ENCODE measurements around the gene ADGRV1. TPM values are rescaled to one million over a fixed set of nuclear protein-coding genes. Genes with fewer than 3 reads are reported as not detected.

The ADGRV1 gene
- total and polyA plus RNA-seq, 12 donors = 129 to 2,577 (median 695) TPM

DNA sequence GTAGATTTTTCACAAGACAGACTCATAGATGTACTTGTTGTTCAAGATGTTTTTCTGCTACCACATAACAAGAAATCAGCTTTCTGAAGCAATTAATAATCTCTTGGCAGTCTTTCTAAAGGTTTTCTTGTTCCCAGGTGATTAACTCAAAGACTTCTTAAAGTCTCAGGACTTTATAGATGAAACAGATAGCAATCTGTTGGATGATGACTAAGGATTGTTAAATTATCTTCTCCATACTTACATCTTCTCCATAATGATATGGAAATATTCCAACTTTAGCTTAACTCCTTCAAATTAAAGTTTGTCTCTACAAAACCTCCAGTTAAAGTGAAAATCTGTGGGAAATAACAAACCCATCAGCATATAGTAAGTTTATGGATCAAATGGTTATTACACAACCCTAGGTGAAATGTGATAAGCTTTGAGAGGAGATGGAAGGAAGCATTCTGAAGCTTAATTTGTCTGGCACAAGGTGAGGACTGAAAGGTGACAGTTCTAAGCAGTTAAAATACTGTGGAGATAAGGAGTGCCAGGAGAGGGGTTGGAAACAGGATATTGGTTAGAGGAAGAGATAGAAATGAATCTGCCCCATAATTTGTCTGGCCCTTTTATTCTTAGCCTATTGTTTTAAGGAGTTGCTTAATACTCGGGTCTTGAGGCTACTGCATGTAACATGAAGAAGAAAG lies 326.7 kb downstream of the ADGRV1 start:
- TF ChIP-seq POLR2A (IDR thresholded peaks at IDR 0.05) = no peak
- TF ChIP-seq, protein P1, sequence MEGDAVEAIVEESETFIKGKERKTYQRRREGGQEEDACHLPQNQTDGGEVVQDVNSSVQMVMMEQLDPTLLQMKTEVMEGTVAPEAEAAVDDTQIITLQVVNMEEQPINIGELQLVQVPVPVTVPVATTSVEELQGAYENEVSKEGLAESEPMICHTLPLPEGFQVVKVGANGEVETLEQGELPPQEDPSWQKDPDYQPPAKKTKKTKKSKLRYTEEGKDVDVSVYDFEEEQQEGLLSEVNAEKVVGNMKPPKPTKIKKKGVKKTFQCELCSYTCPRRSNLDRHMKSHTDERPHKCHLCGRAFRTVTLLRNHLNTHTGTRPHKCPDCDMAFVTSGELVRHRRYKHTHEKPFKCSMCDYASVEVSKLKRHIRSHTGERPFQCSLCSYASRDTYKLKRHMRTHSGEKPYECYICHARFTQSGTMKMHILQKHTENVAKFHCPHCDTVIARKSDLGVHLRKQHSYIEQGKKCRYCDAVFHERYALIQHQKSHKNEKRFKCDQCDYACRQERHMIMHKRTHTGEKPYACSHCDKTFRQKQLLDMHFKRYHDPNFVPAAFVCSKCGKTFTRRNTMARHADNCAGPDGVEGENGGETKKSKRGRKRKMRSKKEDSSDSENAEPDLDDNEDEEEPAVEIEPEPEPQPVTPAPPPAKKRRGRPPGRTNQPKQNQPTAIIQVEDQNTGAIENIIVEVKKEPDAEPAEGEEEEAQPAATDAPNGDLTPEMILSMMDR (IDR thresholded peaks at IDR 0.05) = no peak

DNA sequence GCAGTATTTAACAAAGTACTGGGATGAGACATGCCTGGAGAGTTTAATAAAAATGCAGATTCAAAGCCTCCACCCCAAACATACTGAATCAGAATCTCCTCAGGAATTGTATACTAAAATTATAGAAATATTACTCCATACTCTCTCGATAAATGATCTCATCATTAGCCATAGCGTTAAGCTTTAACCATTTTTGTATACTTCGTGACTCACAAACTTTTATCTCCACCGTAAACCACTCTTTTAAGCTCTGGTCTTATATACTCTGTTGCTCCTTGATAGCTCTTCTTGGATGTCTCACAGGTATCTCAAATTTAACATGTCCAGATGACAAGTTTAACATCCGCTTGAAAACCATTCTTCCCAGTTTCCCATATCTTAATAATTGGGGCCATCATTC lies 327.8 kb downstream of the ADGRV1 start:
- no peak for DNase-seq
- TF ChIP-seq, protein P1 (IDR thresholded peaks at IDR 0.05) = no peak
- Histone ChIP-seq H3K27me3 (no peaks in the 10 kb centered on the region), H3K36me3 (replicated peaks in 1 of 2) (no peaks in the 10 kb centered on the region), H3K27ac (no peak overlapping the region), H3K4me1 (replicated peaks in 1 of 2) (no peaks in the 10 kb centered on the region), H3K4me3 (no peak overlapping the region), H3K9me3 (replicated peaks in 1 of 3) (no peaks in the 10 kb centered on the region)
- intact Hi-C loops (cut with DNase I) = no loop called here
- WGBS, 4 donors = 93 to 97% (median 96%) methylated on average over 5 of the region's 5 CpGs

More for the DNA sequence above, 326.7 kb downstream of the ADGRV1 start:
- H3K4me1 ChIP-seq (replicated peaks in 1 of 2) = no peaks in the 10 kb centered on the region
- no peak overlapping the region for H3K4me3 ChIP-seq
- no peak for DNase-seq
- H3K27me3 ChIP-seq = no peaks in the 10 kb centered on the region
- intact Hi-C loops (cut with DNase I) = no loop called here
- 53 to 89% (median 78%) methylated on average over 1 of the region's 1 CpG for WGBS, 4 donors
- no peaks in the 10 kb centered on the region for H3K9me3 ChIP-seq (replicated peaks in 1 of 3)
- no peaks in the 10 kb centered on the region for H3K36me3 ChIP-seq (replicated peaks in 1 of 2)
- no peak overlapping the region for H3K27ac ChIP-seq

GRCh38 chr5:90888511-90889324 lies 330.1 kb downstream of the ADGRV1 start:
- no peak for DNase-seq
- Histone ChIP-seq H3K9me3 (replicated peaks in 1 of 3) (no peaks in the 10 kb centered on the region), H3K27me3 (no peaks in the 10 kb centered on the region), H3K4me3 (no peak overlapping the region), H3K27ac (peak overlapping the region in 1 of 5 donors; percentile 31), H3K4me1 (replicated peaks in 1 of 2) (no peaks in the 10 kb centered on the region), H3K36me3 (replicated peaks in 1 of 2) (no peaks in the 10 kb centered on the region)
- intact Hi-C loops (cut with DNase I) = no loop called here
- 94 to 97% (median 96%) methylated on average over 1 of the region's 1 CpG for WGBS, 4 donors
- TF ChIP-seq, protein P1 (IDR thresholded peaks at IDR 0.05) = no peak
- TF ChIP-seq POLR2A (IDR thresholded peaks at IDR 0.05) = no peak

DNA sequence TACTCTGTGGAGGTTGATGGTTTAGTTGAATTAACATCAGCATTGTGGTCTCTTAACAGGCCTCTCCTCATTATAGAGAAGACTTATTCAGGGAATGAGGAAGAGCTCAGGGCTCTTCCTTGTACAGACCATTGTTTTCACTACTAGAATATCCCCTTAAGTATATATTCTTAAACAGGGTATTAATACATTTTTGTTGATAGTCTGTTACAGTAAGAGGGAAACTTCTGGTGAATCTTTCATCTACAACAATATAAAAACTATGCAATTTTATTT lies 330.7 kb downstream of the ADGRV1 start:
- no peak for DNase-seq
- intact Hi-C loops (cut with DNase I) = no loop called here
- no peaks in the 10 kb centered on the region for H3K4me1 ChIP-seq (replicated peaks in 1 of 2)
- no peaks in the 10 kb centered on the region for H3K27me3 ChIP-seq
- TF ChIP-seq POLR2A (IDR thresholded peaks at IDR 0.05) = no peak
- TF ChIP-seq, protein P1 (IDR thresholded peaks at IDR 0.05) = no peak
- peak overlapping the region in 1 of 5 donors; percentile 31 for H3K27ac ChIP-seq
- no peaks in the 10 kb centered on the region for H3K36me3 ChIP-seq (replicated peaks in 1 of 2)
- H3K4me3 ChIP-seq = no peak overlapping the region
- H3K9me3 ChIP-seq (replicated peaks in 1 of 3) = no peaks in the 10 kb centered on the region
